Gastrocnemius medialis (tissue), 4 donors: ENCODE results near the gene GOPC.

Experiments
- POLR2A ChIP-seq, 2 donors: fragments of 450-650 bp; IDR thresholded peaks; one replicate each; pipeline ENCODE4 v1.6.1; 2017; ENCODE audit warnings: antibody characterized with exemption in 2 of 2, mild to moderate bottlenecking in 2 of 2, moderate library complexity in 2 of 2
- TF ChIP-seq, protein P1 (sequence below), 5 experiments: fragments of 450-650 bp in 3 of 5; fragments of 200-600 bp in 2 of 5; sonication (generic) in 2 of 5; IDR thresholded peaks in 4 of 5; conservative IDR thresholded peaks in 1 of 5; 1 replicate in 4 of 5; 2 replicates in 1 of 5; pipeline ENCODE4 v1.5.1; 2016 to 2019; ENCODE audit warnings: antibody characterized with exemption in 5 of 5, mild to moderate bottlenecking in 3 of 5, moderate library complexity in 3 of 5

DNA sequence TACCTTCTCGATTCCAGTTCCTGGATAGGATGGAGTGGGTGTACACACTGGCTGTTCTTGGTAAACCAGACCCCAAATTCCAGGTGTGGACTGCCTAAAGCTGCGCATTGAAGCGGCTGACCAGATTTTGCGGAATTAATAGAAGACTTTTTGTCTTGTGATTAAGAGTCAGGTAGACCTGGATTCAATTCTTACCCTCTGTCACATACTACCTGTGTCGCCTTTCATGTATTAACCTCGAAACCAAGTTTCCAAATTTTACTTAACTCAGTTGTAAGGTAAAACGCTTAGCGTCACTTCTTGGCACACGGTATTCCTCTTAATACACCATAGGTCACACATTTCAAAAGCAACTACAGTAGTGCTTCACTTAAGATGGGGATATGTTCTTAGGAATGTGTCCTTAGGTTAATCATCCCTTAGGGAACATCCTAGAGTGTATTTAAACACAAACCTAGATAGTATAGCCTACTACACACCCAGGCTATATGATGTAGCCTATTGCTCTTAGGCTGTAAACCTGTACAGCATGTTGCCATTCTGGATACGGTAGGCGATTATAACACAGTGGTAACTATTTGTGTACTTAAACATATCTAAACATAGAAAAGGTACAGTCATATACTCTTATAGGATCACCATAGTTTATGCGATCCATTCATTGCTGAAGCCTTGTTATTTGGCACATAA is 733 bp upstream of the GOPC start:
- TF ChIP-seq, protein P1, sequence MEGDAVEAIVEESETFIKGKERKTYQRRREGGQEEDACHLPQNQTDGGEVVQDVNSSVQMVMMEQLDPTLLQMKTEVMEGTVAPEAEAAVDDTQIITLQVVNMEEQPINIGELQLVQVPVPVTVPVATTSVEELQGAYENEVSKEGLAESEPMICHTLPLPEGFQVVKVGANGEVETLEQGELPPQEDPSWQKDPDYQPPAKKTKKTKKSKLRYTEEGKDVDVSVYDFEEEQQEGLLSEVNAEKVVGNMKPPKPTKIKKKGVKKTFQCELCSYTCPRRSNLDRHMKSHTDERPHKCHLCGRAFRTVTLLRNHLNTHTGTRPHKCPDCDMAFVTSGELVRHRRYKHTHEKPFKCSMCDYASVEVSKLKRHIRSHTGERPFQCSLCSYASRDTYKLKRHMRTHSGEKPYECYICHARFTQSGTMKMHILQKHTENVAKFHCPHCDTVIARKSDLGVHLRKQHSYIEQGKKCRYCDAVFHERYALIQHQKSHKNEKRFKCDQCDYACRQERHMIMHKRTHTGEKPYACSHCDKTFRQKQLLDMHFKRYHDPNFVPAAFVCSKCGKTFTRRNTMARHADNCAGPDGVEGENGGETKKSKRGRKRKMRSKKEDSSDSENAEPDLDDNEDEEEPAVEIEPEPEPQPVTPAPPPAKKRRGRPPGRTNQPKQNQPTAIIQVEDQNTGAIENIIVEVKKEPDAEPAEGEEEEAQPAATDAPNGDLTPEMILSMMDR (IDR thresholded peaks at IDR 0.05 in 4 of 5, conservative IDR thresholded peaks at IDR 0.05 in 1 of 5), result no peak
- TF ChIP-seq POLR2A (IDR thresholded peaks at IDR 0.05), result no peak
